Measurements from ENCODE around the gene IKZF2. TPM values are rescaled to one million over a fixed set of nuclear protein-coding genes. Genes with fewer than 3 reads are reported as not detected.

Gene IKZF2
- total RNA-seq, 1 experiment from 2014 or later, result 5.2 TPM

DNA sequence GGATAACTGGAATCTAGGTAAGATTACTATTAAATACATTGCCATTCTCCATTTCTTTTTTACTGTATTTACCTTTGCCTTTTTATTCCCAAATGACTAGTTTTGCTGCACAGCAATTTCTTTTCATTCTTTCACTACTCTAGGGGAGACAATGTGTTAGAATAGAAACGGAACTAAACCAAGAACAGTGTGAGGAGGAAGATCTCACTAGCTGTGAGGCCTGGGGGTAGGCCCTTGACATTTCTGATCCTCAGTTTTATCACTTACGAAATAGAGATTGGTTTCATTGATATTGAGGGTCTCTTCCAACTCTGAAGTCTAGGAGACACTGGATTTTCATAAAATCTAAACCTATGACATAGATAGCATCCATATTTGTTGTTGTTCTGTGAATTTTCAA, 191.1 kb downstream of the IKZF2 start:
- no peak overlapping the region for H3K9ac ChIP-seq (ENCODE audit: low read length)
- H3K27me3 ChIP-seq (ENCODE audit: low read length), result no peaks in the 10 kb centered on the region
- no peak overlapping the region for H3K4me2 ChIP-seq (ENCODE audit: low read length)
- no peak overlapping the region for H3K27ac ChIP-seq (ENCODE audit: low read length)
- no peak overlapping the region for H2AFZ ChIP-seq (ENCODE audit: low read length)
- no peak for ATAC-seq
- TF ChIP-seq EZH2 (IDR thresholded peaks at IDR 0.05; ENCODE audit: low read length, unreplicated experiment), result no peak
- TF ChIP-seq, protein P1, sequence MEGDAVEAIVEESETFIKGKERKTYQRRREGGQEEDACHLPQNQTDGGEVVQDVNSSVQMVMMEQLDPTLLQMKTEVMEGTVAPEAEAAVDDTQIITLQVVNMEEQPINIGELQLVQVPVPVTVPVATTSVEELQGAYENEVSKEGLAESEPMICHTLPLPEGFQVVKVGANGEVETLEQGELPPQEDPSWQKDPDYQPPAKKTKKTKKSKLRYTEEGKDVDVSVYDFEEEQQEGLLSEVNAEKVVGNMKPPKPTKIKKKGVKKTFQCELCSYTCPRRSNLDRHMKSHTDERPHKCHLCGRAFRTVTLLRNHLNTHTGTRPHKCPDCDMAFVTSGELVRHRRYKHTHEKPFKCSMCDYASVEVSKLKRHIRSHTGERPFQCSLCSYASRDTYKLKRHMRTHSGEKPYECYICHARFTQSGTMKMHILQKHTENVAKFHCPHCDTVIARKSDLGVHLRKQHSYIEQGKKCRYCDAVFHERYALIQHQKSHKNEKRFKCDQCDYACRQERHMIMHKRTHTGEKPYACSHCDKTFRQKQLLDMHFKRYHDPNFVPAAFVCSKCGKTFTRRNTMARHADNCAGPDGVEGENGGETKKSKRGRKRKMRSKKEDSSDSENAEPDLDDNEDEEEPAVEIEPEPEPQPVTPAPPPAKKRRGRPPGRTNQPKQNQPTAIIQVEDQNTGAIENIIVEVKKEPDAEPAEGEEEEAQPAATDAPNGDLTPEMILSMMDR (conservative IDR thresholded peaks at IDR 0.05; ENCODE audit: low read depth, low read length), result no peak
- no peak for TF ChIP-seq EZH2phosphoT487 (IDR thresholded peaks at IDR 0.05; ENCODE audit: borderline replicate concordance, low read length)
- BruUV-seq (replicated peaks), result no TSS peak
- H3K4me1 ChIP-seq (ENCODE audit: insufficient read depth, low read length), result peaks cover 11% of the 10 kb centered on the region; the same call in 1 of the 2 replicates
- ChIA-PET POLR2A (ENCODE audit: unreplicated experiment) (no interaction called here), CTCF (no interaction called here)
- H3K36me3 ChIP-seq (ENCODE audit: low read depth, low read length), result no peaks in the 10 kb centered on the region
- H3K9me2 ChIP-seq (replicated peaks; ENCODE audit: low read length), result no peaks in the 10 kb centered on the region
- DNase-seq, result no peak
- H3K79me2 ChIP-seq (ENCODE audit: low read length), result no peaks in the 10 kb centered on the region
- H4K20me1 ChIP-seq (ENCODE audit: low read length), result no peaks in the 10 kb centered on the region
- intact Hi-C loops (cut with micrococcal nuclease), result no loop called here
- no peaks in the 10 kb centered on the region for H3K9me3 ChIP-seq (ENCODE audit: low read length)
- H3F3A ChIP-seq (ENCODE audit: low read length, unreplicated experiment), result no peaks in the 10 kb centered on the region
- H3K4me3 ChIP-seq (ENCODE audit: low read length), result no peak overlapping the region

DNA sequence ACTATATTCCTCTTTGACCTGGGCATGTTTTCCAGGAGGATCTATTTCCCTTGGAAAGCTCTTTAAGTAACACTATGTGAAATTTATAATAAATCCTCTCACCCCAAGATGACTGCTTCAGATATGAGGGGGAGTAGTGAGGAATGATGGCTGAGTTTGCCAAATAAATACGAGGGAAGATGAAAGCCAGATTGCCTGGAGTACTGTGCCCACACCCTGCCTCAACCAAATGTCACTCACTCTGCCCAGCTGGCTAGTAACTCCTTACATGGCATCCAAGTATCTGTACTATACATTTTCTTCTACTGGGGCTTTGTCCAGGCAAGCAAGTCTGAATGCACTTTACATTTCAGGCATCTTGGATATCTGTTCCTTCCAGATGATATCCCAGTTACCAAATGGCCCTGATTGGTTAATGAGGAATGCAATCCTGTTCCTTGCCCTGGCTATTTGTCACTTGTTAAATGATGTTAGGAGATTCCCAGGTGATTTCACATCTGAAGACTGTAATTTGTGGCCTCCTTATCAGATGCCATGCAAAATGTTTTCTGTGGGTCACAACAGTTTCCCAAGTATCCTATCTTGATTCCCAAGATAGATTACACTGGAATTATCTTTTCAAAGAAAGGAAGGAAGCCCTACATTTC, 191.8 kb downstream of the IKZF2 start:
- Histone ChIP-seq H3K36me3 (ENCODE audit: low read depth, low read length) (no peaks in the 10 kb centered on the region), H3K79me2 (ENCODE audit: low read length) (no peaks in the 10 kb centered on the region), H3K9me3 (ENCODE audit: low read length) (no peaks in the 10 kb centered on the region), H3K27me3 (ENCODE audit: low read length) (no peaks in the 10 kb centered on the region), H3F3A (ENCODE audit: low read length, unreplicated experiment) (no peaks in the 10 kb centered on the region), H3K9ac (ENCODE audit: low read length) (no peak overlapping the region), H4K20me1 (ENCODE audit: low read length) (no peaks in the 10 kb centered on the region), H3K9me2 (replicated peaks; ENCODE audit: low read length) (no peaks in the 10 kb centered on the region), H3K4me2 (ENCODE audit: low read length) (no peak overlapping the region), H3K27ac (ENCODE audit: low read length) (no peak overlapping the region), H3K4me3 (ENCODE audit: low read length) (no peak overlapping the region), H2AFZ (ENCODE audit: low read length) (no peak overlapping the region), H3K4me1 (ENCODE audit: insufficient read depth, low read length) (peaks cover 11% of the 10 kb centered on the region; the same call in 1 of the 2 replicates)
- intact Hi-C loops (cut with micrococcal nuclease), result no loop called here
- ATAC-seq (no peak), DNase-seq (no peak)
- TF ChIP-seq, protein P1 (conservative IDR thresholded peaks at IDR 0.05; ENCODE audit: low read depth, low read length), result no peak
- TF ChIP-seq EZH2phosphoT487 (IDR thresholded peaks at IDR 0.05; ENCODE audit: borderline replicate concordance, low read length) (no peak), EZH2 (IDR thresholded peaks at IDR 0.05; ENCODE audit: low read length, unreplicated experiment) (no peak)
- no TSS peak for BruUV-seq (replicated peaks)
- ChIA-PET POLR2A (ENCODE audit: unreplicated experiment) (no interaction called here), CTCF (no interaction called here)

DNA sequence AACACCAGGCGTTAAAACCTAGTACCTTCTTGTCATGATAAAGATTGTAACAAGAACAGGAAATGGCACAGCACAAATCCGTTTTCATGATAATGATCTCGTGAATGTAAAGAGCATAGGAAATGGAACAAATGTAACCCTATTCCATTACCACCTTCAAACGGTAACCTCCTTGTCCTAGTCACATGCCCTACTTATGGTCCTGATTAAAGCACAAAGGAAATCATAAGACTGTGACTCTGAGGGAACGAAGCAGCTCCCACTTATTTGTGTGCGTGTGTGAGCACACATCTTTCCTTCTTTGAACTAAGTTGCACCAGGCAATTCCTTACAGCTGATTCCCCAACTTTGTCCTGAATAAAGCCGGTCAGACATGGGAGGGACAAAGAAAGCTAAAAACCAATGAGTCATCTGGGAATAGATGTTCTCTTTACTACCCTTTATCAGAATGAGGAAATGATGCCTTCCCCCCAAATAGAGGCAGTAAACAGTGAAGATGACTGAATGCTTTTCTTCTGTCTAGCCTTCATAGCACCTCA, 192.6 kb downstream of the IKZF2 start:
- no peaks in the 10 kb centered on the region for H3K9me3 ChIP-seq (ENCODE audit: low read length)
- no peaks in the 10 kb centered on the region for H3K79me2 ChIP-seq (ENCODE audit: low read length)
- no peaks in the 10 kb centered on the region for H3K36me3 ChIP-seq (ENCODE audit: low read depth, low read length)
- H3K27me3 ChIP-seq (ENCODE audit: low read length), result no peaks in the 10 kb centered on the region
- no peak overlapping the region for H3K4me3 ChIP-seq (ENCODE audit: low read length)
- ChIA-PET POLR2A (ENCODE audit: unreplicated experiment) (no interaction called here), CTCF (no interaction called here)
- ATAC-seq, result no peak
- H4K20me1 ChIP-seq (ENCODE audit: low read length), result no peaks in the 10 kb centered on the region
- H3K4me1 ChIP-seq (ENCODE audit: insufficient read depth, low read length), result peaks cover 11% of the 10 kb centered on the region; the same call in 1 of the 2 replicates
- DNase-seq, result no peak
- no peak overlapping the region for H3K4me2 ChIP-seq (ENCODE audit: low read length)
- no peaks in the 10 kb centered on the region for H3K9me2 ChIP-seq (replicated peaks; ENCODE audit: low read length)
- TF ChIP-seq EZH2 (IDR thresholded peaks at IDR 0.05; ENCODE audit: low read length, unreplicated experiment), result no peak
- no peak for TF ChIP-seq EZH2phosphoT487 (IDR thresholded peaks at IDR 0.05; ENCODE audit: borderline replicate concordance, low read length)
- TF ChIP-seq, protein P1 (conservative IDR thresholded peaks at IDR 0.05; ENCODE audit: low read depth, low read length), result no peak
- intact Hi-C loops (cut with micrococcal nuclease), result no loop called here
- H3F3A ChIP-seq (ENCODE audit: low read length, unreplicated experiment), result no peaks in the 10 kb centered on the region
- H3K27ac ChIP-seq (ENCODE audit: low read length), result no peak overlapping the region
- H2AFZ ChIP-seq (ENCODE audit: low read length), result no peak overlapping the region
- no TSS peak for BruUV-seq (replicated peaks)
- no peak overlapping the region for H3K9ac ChIP-seq (ENCODE audit: low read length)

All from PC-3 (cell line).